GM10847 (cell line): ENCODE measurements around the gene TNS1.

Source experiments
- POLR2A ChIP-seq: IDR thresholded peaks from 2 replicates; pipeline ENCODE4 v1.6.1; 2011; ENCODE audit not compliant: insufficient read length; ENCODE audit errors: extremely low read depth

The TNS1 gene

GRCh38 chr2:217820091-217820819 is 182.5 kb downstream of the TNS1 start:
- no peak for TF ChIP-seq POLR2A

DNA sequence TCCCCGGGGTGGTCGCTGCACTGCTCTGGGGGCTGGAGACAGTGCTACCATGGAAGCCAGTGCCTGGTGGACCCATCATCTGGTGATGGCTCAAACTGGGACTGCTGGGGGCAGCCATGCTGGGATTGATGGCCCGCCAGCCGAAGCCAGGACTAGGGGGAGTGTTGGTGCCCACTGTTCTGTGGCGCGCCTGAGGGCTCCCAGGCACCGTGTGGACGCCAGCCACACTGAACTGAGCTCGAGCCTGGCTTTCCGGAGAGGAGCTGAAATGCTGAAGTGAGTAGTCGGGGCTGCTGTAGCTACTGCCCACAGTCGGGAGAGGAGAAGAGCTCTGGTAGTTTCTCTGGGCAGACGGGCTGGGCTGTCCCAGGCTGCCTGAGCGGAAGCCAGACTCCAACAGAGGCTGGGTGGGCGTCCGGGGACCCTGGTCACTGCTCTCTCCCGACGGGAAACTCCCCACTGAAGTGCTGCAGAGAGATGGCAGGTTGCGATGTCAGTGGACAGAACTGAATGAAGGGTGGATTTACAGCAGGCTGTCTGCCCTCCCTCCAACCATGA is 184.4 kb downstream of the TNS1 start:
- TF ChIP-seq POLR2A = no peak

DNA sequence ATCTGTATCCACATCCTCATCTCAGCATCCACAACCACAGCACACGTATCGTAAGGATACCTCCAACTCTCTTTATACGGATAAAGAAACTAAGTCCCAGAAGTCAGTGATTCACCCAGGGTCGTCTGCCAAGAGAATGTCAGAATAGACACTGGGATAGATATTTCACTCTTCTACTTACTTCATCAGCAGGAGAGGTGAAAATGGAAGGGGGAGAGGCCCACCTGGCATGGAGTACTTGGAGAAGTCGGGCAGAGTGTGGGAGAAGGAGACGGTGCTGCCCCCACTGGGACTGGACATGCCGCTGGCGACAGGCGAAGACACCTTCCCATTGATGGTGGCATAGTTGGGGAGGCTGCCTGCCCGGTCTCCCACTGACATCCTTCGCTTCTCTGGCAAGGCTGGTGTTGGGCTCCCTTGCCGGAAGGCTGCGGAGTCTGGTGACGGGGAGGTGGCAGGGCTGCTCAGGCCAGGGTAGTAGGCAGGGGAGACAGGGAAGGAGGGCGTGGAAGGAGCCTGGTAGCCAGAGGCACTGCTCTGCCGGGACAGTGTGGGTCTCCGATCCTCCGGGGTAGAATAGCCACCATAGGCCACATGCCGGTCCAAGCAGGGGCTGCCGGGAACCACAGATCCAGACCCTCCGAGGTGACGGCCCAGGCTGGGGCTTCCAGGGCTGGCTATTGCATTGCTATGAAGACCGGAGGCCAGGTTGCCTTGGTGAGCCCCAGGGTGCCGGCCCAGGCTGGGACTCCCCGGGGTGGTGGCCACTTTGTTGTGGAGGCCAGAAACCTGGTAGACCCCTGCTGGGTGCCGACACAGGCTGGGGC is 185.1 kb downstream of the TNS1 start:
- no peak for TF ChIP-seq POLR2A

DNA sequence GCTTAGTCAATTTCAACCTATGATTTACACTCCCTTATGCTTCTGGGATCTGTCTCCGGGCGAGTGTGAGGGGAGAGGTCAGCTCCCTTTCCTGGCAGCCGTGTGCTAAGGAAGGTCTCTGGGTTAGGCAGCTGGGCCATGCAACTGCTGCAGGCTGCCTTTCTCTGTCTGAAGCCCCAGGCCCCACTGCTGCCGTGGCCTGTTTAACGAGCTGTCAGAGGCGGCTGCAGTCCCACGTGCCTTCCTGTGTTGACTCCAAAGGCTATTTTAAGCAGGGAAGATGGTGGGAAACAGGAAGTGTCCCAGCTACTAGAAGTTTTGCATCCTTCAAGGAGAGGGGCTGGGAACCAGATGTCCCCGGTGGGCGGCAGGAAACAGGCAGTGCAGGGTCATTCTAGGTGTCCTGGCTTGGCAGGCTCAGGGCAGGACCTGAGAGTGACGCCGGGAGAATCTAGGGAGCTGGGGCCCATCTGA is 186.4 kb downstream of the TNS1 start:
- no peak for TF ChIP-seq POLR2A

DNA sequence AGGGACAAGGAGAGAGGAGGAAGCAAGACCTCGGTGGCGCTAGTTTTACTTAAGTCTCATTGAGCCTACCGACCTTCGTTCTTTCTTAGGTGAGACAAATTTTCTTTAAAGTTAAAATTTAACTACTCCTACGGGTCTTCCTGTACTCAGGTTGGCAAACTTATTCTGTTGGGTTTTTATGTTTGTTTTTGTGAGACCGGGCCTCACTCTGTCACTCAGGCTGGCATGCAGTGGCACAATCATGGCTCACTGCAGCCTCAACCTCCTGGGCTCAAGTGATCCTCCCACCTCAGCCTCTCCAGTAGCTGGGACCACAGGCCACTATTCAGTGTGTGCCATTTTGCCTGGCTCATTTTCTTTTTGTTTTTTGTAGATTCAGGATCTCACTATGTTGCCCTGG is 189.0 kb downstream of the TNS1 start:
- no peak for TF ChIP-seq POLR2A

DNA sequence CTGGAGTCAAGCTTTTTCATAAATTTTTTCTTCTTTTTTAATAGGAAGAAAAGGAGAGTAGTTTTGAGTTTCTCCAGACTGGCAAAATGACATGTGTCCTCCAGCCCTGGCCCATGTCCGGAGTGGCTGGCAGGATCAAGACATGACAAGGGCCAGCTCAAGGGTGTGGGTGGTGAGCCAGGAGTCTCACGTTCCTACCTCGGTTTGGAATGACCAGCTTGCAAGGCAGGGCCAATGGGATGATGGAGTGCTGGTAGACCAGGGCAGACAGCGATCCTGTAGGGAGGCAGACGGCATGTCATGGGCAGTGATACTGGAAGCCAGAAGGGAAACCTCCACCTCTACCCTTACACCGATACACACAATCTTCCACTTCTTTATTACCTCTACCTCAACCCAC is 190.6 kb downstream of the TNS1 start:
- TF ChIP-seq POLR2A = no peak

DNA sequence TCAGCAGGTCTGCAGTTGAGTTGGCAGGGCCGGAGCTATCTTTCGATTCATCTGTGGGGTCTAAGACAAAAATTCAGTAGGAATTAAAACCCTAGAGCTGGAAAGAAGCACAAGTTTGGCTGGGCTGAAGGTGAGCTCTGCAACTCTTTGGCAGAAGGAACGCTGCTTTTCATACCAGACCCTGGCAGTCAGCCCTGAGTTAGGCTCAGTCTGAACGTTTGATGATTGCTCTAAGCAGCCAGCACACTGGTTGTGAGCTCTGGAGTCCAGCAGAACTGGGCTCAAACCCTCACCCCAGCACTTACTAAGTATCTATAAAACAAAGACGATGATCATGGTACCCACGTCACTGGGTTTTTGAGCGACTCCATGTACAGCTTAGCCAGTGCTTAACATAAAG is 192.5 kb downstream of the TNS1 start:
- TF ChIP-seq POLR2A = no peak

- TF ChIP-seq POLR2A = no peak
Observed at GRCh38 chr2:217809736-217810135, 193.1 kb downstream of the TNS1 start.

DNA sequence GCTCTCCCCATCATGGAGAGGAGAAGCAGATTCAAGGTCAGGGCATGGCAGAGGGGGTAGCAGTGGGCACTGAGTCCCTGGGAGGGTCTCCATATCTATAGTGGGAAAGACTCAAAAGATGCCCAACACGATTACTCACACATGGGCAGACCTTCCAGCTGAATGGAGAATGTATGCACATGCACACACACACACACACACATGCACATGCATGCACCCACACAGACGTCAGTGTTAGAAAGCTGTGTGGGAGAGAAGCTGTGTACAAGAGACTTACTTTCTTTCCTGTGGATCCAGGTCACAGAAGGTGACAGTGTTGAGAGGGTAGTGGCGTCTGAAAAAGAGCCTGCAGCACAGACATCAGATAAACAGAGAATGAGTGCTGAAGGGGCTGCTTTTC is 194.5 kb downstream of the TNS1 start:
- no peak for TF ChIP-seq POLR2A

GRCh38 chr2:217807753-217808152 is 195.0 kb downstream of the TNS1 start:
- TF ChIP-seq POLR2A = no peak

GRCh38 chr2:217807025-217807424 is 195.8 kb downstream of the TNS1 start:
- no peak for TF ChIP-seq POLR2A

DNA sequence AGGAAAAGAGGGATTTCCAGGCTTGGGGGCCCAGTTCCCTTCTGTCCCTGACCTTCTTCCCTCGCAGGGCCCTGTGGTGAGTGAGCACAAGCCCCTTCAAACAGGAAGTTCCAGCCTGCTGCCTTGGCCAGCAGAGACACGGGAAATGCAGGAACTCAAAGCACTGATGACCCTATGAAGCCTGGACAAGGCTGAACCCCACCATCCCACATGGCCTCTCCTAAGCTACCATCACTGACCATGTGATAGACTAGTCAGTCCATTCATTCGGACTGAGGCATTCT is 196.4 kb downstream of the TNS1 start:
- TF ChIP-seq POLR2A = no peak

DNA sequence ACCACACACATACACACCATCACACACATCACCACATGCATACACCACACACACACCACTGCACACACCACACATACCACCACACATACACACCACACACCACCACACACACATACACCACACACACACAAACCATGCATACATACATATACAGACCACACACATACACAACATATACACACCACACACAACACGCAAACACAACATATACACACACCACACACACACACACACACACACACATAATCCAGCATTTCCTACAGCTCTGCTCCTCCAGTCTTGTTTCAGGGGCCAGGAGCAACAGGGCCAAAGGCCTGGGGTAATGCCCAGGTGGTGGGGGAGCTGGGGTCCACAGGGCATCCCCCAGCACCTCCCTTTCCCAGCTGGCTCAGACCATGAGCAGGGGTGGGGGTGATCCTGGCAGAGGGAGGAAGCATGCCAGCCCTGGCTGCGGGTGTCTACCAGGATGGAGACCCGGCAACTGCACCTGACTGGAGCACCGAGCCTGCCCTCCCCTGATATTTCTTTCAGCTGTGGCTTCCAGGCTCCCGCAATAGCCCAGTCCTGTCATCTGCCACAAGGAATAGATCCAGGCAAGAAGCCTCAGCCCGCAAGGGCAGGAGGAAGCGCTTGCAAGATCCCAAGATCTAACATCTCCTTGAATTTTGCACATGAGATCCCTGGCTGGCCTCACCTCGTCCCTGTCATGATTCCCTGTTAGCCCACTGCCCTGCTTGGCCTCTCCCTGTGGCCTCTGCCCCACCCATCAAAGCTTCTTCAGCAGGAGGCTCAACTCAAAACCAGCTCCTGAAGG is 196.9 kb downstream of the TNS1 start:
- no peak for TF ChIP-seq POLR2A

DNA sequence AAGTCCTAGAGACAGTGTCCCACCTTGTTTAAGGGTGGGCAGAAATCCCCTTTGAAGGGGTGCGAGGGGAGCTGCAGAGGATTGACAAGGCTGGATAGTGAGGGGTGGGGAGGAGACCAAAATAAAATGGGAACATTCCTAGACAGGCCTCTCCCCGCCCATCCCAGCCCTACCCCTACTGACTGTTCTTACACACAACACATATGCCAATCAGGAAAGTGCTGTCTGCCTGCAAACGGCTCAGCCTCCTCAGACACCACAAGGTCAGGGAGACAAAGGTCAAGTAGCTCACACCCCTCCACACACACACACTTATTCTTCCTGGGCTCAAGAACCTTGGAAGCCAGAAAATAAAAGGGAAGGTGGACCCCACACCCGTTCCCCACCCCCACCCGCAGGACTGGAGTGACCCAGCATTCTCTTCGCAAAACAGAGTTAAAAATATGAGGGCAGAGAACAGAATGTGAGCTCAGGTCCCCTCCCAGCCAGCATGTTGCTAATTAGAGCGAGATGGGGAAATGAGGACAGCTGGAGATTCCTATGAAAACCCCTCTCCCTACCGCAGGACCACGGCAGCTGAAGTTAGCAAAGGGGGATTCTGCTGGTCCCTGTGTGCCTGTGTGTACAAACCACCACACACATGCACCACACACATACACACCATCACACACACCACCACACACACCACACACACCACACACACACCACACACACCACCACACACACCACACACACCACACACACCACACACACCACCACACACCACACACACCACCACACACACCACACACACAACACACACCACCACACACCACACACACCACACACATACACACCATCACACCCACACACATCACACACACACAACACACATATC is 197.8 kb downstream of the TNS1 start:
- TF ChIP-seq POLR2A = no peak

DNA sequence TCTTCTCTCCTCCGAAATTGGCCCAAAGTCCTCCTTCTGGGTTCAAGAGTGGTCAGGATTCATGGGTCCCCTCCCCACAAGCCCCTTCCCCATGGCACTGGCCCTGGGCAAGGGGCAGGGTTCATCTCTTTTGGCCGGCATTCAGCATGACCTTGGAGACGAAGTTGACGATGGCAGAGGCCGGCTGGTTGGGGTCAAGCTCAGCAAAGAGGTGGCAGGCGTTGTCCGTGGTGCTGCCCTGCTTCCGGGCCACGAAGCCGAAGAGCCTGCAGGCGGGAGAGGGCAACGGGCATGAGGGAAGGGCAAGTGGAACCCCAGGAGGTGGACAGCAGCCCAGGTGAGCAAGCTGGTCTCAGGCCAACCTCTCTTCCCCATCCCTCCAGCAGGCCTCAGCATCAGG is 198.5 kb downstream of the TNS1 start:
- no peak for TF ChIP-seq POLR2A
